MCF 10A (cell line): Measurements from ENCODE around the gene TXNL4A. TPM values are rescaled to one million over a fixed set of nuclear protein-coding genes. Genes with fewer than 3 reads are reported as not detected.

Experiments
- BruUV-seq: library from RNA; stranded (reverse); fragments of 400-500 nt; replicated peaks from 2 replicates; lab custom pipeline; 2021; lab: Mats Ljungman, UMichigan
- CTCF ChIA-PET: fragments of 300-600 bp; sonication (Branson Sonifier 250); formaldehyde crosslinking; extraction: SDS; loops from one replicate; lab custom pipeline; 2021; ENCODE audit warnings: antibody characterized with exemption, inconsistent platforms; lab: Yijun Ruan, JAX
- POLR2A ChIA-PET: fragments of 300-600, 350-650 bp; sonication (Branson Sonifier 250); formaldehyde crosslinking; extraction: SDS; loops from one replicate; lab custom pipeline; 2020; ENCODE audit warnings: antibody characterized with exemption, inconsistent platforms; lab: Yijun Ruan, JAX
- DNase-seq: peaks from one replicate; pipeline ENCODE4 v3.0.0-alpha.2; 2018; ENCODE audit not compliant: unreplicated experiment
- H3K27ac Mint-ChIP-seq: one replicate; pipeline ENCODE4 v1.8.0; 2022; ENCODE audit warnings: mild to moderate bottlenecking, low read depth, mixed read lengths; ENCODE audit not compliant: unreplicated experiment
- H3K27me3 Mint-ChIP-seq: one replicate; pipeline ENCODE4 v1.8.0; 2022; ENCODE audit warnings: mixed read lengths; ENCODE audit not compliant: insufficient read depth, unreplicated experiment
- H3K36me3 Mint-ChIP-seq: one replicate; pipeline ENCODE4 v1.8.0; 2022; ENCODE audit warnings: mild to moderate bottlenecking, moderate library complexity, mixed read lengths; ENCODE audit not compliant: insufficient read depth, unreplicated experiment
- H3K4me1 Mint-ChIP-seq: one replicate; pipeline ENCODE4 v1.8.0; 2022; ENCODE audit warnings: mixed read lengths; ENCODE audit not compliant: insufficient read depth, unreplicated experiment
- H3K4me3 Mint-ChIP-seq: one replicate; pipeline ENCODE4 v1.8.0; 2022; ENCODE audit warnings: mild to moderate bottlenecking, moderate library complexity, mixed read lengths; ENCODE audit not compliant: unreplicated experiment
- H3K9me3 Mint-ChIP-seq: one replicate; pipeline ENCODE4 v1.8.0; 2022; ENCODE audit warnings: mixed read lengths; ENCODE audit not compliant: unreplicated experiment
- intact Hi-C: fragments of 100-400 bp; cut with micrococcal nuclease; formaldehyde crosslinking; loops from 2 replicates; pipeline ENCODE4 v1.14.1; 2022
- total RNA-seq: library from RNA; stranded (reverse); gene quantifications from 2 replicates; pipeline ENCODE4 v1.2.3, GENCODE V29; 2022
- TF ChIP-seq, protein P1 (sequence below): fragments of 200-600 bp; IDR thresholded peaks from one replicate; pipeline ENCODE4 v1.8.0; 2022; ENCODE audit warnings: antibody characterized with exemption, mild to moderate bottlenecking; ENCODE audit not compliant: unreplicated experiment

TXNL4A gene
- total RNA-seq, 1 experiment from 2014 or later: 207 TPM

DNA sequence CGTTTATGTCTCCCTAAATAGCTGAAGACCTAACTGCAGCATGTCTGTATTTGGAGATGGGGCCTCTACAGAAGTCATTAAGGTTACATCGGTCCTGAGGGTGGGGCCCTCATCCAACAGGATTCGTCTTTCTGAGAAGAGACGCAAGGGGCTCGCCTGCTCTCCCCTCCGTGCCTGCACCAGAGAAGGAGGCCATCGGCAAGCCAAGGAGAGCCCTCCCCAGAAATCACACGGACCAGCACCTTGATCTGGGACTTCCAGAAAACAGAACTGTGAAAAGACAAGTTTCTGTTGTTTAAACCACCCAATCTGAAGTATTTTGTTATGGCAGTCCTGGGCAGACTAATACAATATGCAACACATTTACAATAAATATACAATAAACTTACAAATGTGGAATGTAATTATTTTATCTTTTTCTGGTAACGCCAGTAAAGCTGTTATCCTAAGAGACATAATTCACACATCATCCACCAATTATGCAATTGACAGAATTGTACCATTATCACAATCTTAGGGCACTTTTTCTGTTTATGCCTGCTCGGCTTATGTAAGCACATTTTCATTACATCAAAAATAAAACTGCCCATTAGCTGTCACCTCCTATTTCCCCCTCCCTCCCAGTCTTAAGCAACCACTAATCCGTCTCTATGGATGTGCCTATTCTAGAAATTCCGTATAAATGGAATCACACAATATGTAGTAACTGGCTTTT lies 17.8 kb downstream of the TXNL4A start:
- TF ChIP-seq, protein P1, sequence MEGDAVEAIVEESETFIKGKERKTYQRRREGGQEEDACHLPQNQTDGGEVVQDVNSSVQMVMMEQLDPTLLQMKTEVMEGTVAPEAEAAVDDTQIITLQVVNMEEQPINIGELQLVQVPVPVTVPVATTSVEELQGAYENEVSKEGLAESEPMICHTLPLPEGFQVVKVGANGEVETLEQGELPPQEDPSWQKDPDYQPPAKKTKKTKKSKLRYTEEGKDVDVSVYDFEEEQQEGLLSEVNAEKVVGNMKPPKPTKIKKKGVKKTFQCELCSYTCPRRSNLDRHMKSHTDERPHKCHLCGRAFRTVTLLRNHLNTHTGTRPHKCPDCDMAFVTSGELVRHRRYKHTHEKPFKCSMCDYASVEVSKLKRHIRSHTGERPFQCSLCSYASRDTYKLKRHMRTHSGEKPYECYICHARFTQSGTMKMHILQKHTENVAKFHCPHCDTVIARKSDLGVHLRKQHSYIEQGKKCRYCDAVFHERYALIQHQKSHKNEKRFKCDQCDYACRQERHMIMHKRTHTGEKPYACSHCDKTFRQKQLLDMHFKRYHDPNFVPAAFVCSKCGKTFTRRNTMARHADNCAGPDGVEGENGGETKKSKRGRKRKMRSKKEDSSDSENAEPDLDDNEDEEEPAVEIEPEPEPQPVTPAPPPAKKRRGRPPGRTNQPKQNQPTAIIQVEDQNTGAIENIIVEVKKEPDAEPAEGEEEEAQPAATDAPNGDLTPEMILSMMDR: no peak
- ChIA-PET POLR2A (interaction anchor here (1.2 to 7.5 kb wide), 2 partner anchors 9 to 17 kb away, joined by 3 to 71 read pairs; partner anchors contain the start of gene TXNL4A), CTCF (interaction anchor here (0.5 kb wide), 1 partner anchor 119 kb away, joined by 3 read pairs; no protein-coding TSS in a partner anchor)
- H3K4me3 Mint-ChIP-seq: no peak overlapping the region
- no peaks in the 10 kb centered on the region for H3K9me3 Mint-ChIP-seq
- no peak overlapping the region for H3K27ac Mint-ChIP-seq
- peaks cover 70% of the 10 kb centered on the region for H3K36me3 Mint-ChIP-seq
- H3K27me3 Mint-ChIP-seq: no peaks in the 10 kb centered on the region
- intact Hi-C loops: no loop called here
- no peak for DNase-seq
- H3K4me1 Mint-ChIP-seq: peaks cover 8% of the 10 kb centered on the region
- BruUV-seq: no TSS peak

- Mint-ChIP-seq H3K4me3 (peak overlapping the region; percentile 81), H3K36me3 (peaks cover 43% of the 10 kb centered on the region), H3K4me1 (peaks cover 19% of the 10 kb centered on the region), H3K9me3 (no peaks in the 10 kb centered on the region), H3K27me3 (no peaks in the 10 kb centered on the region), H3K27ac (peak overlapping the region; percentile 46)
- DNase-seq: peak; percentile 78
- ChIA-PET CTCF (interaction anchor here (0.9 kb wide), 1 partner anchor 586 kb away, joined by 4 read pairs; no protein-coding TSS in a partner anchor), POLR2A (interaction anchor here (0.7 to 7.5 kb wide), 4 partner anchors 13 to 289 kb away, joined by 3 to 71 read pairs (median 6); partner anchors contain the start of genes RBFA, SLC66A2 and TXNL4A)
- TSS peak; percentile 52 for BruUV-seq
- intact Hi-C loops: loop anchor here (2.0 kb wide), 1 partner anchor 23 kb away; the partner anchor contains the start of gene TXNL4A
- TF ChIP-seq, protein P1: no peak
These were observed 23.1 kb downstream of the TXNL4A start for GRCh38 chr18:79965119-79965902.

- peak; percentile 64 for DNase-seq
- Mint-ChIP-seq H3K4me3 (peak within 1 kb of the TSS; percentile 81), H3K27me3 (no peaks in the 10 kb centered on the region), H3K27ac (peak within 1 kb of the TSS; percentile 46), H3K9me3 (no peaks in the 10 kb centered on the region), H3K36me3 (peaks cover 38% of the 10 kb centered on the region), H3K4me1 (peaks cover 19% of the 10 kb centered on the region)
- ChIA-PET POLR2A (interaction anchor here (0.6 to 7.5 kb wide), 4 partner anchors 13 to 261 kb away, joined by 3 to 71 read pairs (median 6); partner anchors contain the start of genes RBFA, SLC66A2 and TXNL4A), CTCF (interaction anchor here (0.6 kb wide), 1 partner anchor 78 kb away, joined by 3 read pairs; no protein-coding TSS in a partner anchor)
- BruUV-seq: no TSS peak
- intact Hi-C loops: loop anchor here (1.0 to 2.0 kb wide), 2 partner anchors 24 to 285 kb away; partner anchors contain the start of genes CTDP1 and TXNL4A
- TF ChIP-seq, protein P1: no peak
These were observed 23.8 kb downstream of the TXNL4A start, which contains the start of gene HSBP1L1 for GRCh38 chr18:79964330-79965118. Gene HSBP1L1, plus strand, starts transcription at chr18:79964643. Its CDS starts 93 bp downstream, at chr18:79964736.
